Naive thymus-derived CD4-positive, alpha-beta T cell (primary cell): ENCODE data around the gene ATP5PO. TPM values are rescaled to one million over a fixed set of nuclear protein-coding genes. Genes with fewer than 3 reads are reported as not detected.

Experiments
- ATAC-seq: fragments of 150-1000 bp; cut with Tn5 transposase; 2 replicates; pipeline ENCODE4 v1.10.0; 2021; ENCODE audit warnings: mild to moderate bottlenecking, moderate library complexity
- CTCF ChIA-PET: fragments of 350-600 bp; sonication (Branson Sonifier 250); formaldehyde crosslinking; loops from one replicate; lab custom pipeline; 2021; ENCODE audit warnings: antibody characterized with exemption; lab: Charles Lee
- POLR2A ChIA-PET: fragments of 350-600 bp; sonication (Branson Sonifier 250); formaldehyde crosslinking; loops from one replicate; lab custom pipeline; 2021; ENCODE audit warnings: antibody characterized with exemption, inconsistent platforms; lab: Charles Lee
- DNase-seq, 9 donors: peaks; one replicate each; pipeline versions ENCODE4 v3.0.0 to v3.0.0-alpha.2; 2020 to 2022; ENCODE audit warnings: mixed read lengths in 1 of 9
- H3K27ac ChIP-seq: one replicate; pipeline ENCODE4 v1.7.0; 2013; ENCODE audit warnings: mild to moderate bottlenecking, low read depth, low read length, moderate library complexity
- H3K27me3 ChIP-seq, 2 donors: one replicate each; pipeline ENCODE4 v1.7.0; 2013; ENCODE audit warnings: low read length in 2 of 2, mild to moderate bottlenecking in 2 of 2, moderate library complexity in 2 of 2; ENCODE audit not compliant: control insufficient read depth in 2 of 2, insufficient read depth in 2 of 2
- H3K36me3 ChIP-seq, 3 experiments: 1 replicate in 2 of 3; 2 replicates in 1 of 3; pipeline ENCODE4 v1.7.0; 2013; ENCODE audit warnings: low read length in 3 of 3, mild to moderate bottlenecking in 3 of 3, moderate library complexity in 1 of 3; ENCODE audit not compliant: insufficient read depth in 3 of 3, control insufficient read depth in 2 of 3
- H3K4me1 ChIP-seq, 2 donors: one replicate each; pipeline ENCODE4 v1.7.0; 2013; ENCODE audit warnings: low read length in 2 of 2, mild to moderate bottlenecking in 2 of 2, moderate library complexity in 1 of 2; ENCODE audit not compliant: control insufficient read depth in 2 of 2, insufficient read depth in 2 of 2
- H3K4me3 ChIP-seq: 2 replicates; pipeline ENCODE4 v1.7.0; 2013; ENCODE audit warnings: mild to moderate bottlenecking, low read length
- H3K9me3 ChIP-seq, 3 experiments: 1 replicate in 2 of 3; 2 replicates in 1 of 3; pipeline ENCODE4 v1.7.0; 2013; ENCODE audit warnings: low read length in 3 of 3; ENCODE audit not compliant: control insufficient read depth in 2 of 3
- H3K27ac Mint-ChIP-seq, 9 donors: one replicate each; pipeline ENCODE4 v1.8.0; 2020 to 2022; ENCODE audit warnings: mixed read lengths in 9 of 9, mild to moderate bottlenecking in 8 of 9, moderate library complexity in 5 of 9, inconsistent platforms in 2 of 9
- H3K27me3 Mint-ChIP-seq, 5 donors: one replicate each; pipeline ENCODE4 v1.8.0; 2021 to 2022; ENCODE audit warnings: mixed read lengths in 5 of 5, mild to moderate bottlenecking in 1 of 5
- H3K36me3 Mint-ChIP-seq, 5 donors: one replicate each; pipeline ENCODE4 v1.8.0; 2020 to 2022; ENCODE audit warnings: mixed read lengths in 5 of 5, mild to moderate bottlenecking in 3 of 5, inconsistent platforms in 1 of 5
- H3K4me1 Mint-ChIP-seq, 7 donors: one replicate each; pipeline ENCODE4 v1.8.0; 2020 to 2022; ENCODE audit warnings: mixed read lengths in 7 of 7, mild to moderate bottlenecking in 3 of 7, inconsistent platforms in 1 of 7
- H3K4me3 Mint-ChIP-seq, 10 donors: one replicate each; pipeline ENCODE4 v1.8.0; 2020 to 2022; ENCODE audit warnings: mild to moderate bottlenecking in 10 of 10, mixed read lengths in 10 of 10, moderate library complexity in 6 of 10, inconsistent platforms in 2 of 10
- H3K9me3 Mint-ChIP-seq, 11 donors: one replicate each; pipeline ENCODE4 v1.8.0; 2020 to 2022; ENCODE audit warnings: mixed read lengths in 11 of 11, mild to moderate bottlenecking in 4 of 11, inconsistent platforms in 1 of 11, moderate library complexity in 1 of 11
- intact Hi-C, 2 donors: fragments of 100-400 bp; cut with micrococcal nuclease; formaldehyde crosslinking; loops; one replicate each; pipeline ENCODE4 v1.15.1; 2023
- polyA plus RNA-seq, 2 donors: library from polyadenylated mRNA; unstranded; fragments of 300-500 nt; fragmentation: Illumina TruSeq; gene quantifications; one replicate each; pipeline ENCODE4 v1.2.3, GENCODE V29; 2021
- total RNA-seq, 6 experiments: library from RNA in 5 of 6; stranded (reverse) in 5 of 6; gene quantifications; 1 replicate in 5 of 6; 2 replicates in 1 of 6; pipeline ENCODE4 v1.2.3 and lab custom pipeline; 2021 to 2026

The ATP5PO gene
- total and polyA plus RNA-seq, 7 experiments from 2014 or later = 123 to 449 (median 162) TPM

GRCh38 chr21:33880626-33881025 lies 35.0 kb downstream of the ATP5PO start:
- Mint-ChIP-seq H3K9me3 (no peaks in the 10 kb centered on the region), H3K27ac (no peak overlapping the region), H3K4me1 (peaks cover 0 to 2% (median 0%) of the 10 kb centered on the region in 7 donors), H3K27me3 (peaks cover 0 to 9% (median 5%) of the 10 kb centered on the region in 5 donors), H3K36me3 (no peaks in the 10 kb centered on the region), H3K4me3 (no peak overlapping the region)
- H3K9me3 ChIP-seq = no peaks in the 10 kb centered on the region
- ATAC-seq (no peak), DNase-seq (no peak)
- no peaks in the 10 kb centered on the region for H3K4me1 ChIP-seq
- no peaks in the 10 kb centered on the region for H3K36me3 ChIP-seq
- intact Hi-C loops = no loop called here
- H3K27ac ChIP-seq = no peak overlapping the region
- H3K4me3 ChIP-seq = no peak overlapping the region
- POLR2A ChIA-PET = no interaction called here
- H3K27me3 ChIP-seq = no peaks in the 10 kb centered on the region
- CTCF ChIA-PET = no interaction called here

- Mint-ChIP-seq H3K4me3 (no peak overlapping the region), H3K9me3 (no peaks in the 10 kb centered on the region), H3K27me3 (peaks cover 0 to 5% (median 0%) of the 10 kb centered on the region in 5 donors), H3K4me1 (no peaks in the 10 kb centered on the region), H3K36me3 (no peaks in the 10 kb centered on the region), H3K27ac (no peak overlapping the region)
- ATAC-seq (no peak), DNase-seq (no peak)
- Histone ChIP-seq H3K4me3 (no peak overlapping the region), H3K36me3 (no peaks in the 10 kb centered on the region), H3K4me1 (no peaks in the 10 kb centered on the region), H3K27ac (no peak overlapping the region), H3K27me3 (no peaks in the 10 kb centered on the region), H3K9me3 (no peaks in the 10 kb centered on the region)
- intact Hi-C loops = no loop called here
- ChIA-PET CTCF (no interaction called here), POLR2A (no interaction called here)
Observed at GRCh38 chr21:33878824-33879223, 36.8 kb downstream of the ATP5PO start.

- no peak overlapping the region for H3K4me3 ChIP-seq
- intact Hi-C loops = no loop called here
- H3K27ac ChIP-seq = no peak overlapping the region
- H3K4me1 ChIP-seq = no peaks in the 10 kb centered on the region
- ChIA-PET CTCF (no interaction called here), POLR2A (interaction anchor here (0.7 kb wide), 1 partner anchor 17 kb away, joined by 3 read pairs; no protein-coding TSS in a partner anchor)
- Mint-ChIP-seq H3K27me3 (peaks cover 0 to 7% (median 0%) of the 10 kb centered on the region in 5 donors), H3K4me1 (no peaks in the 10 kb centered on the region), H3K4me3 (no peak overlapping the region), H3K36me3 (no peaks in the 10 kb centered on the region), H3K9me3 (no peaks in the 10 kb centered on the region), H3K27ac (no peak overlapping the region)
- H3K27me3 ChIP-seq = no peaks in the 10 kb centered on the region
- no peaks in the 10 kb centered on the region for H3K36me3 ChIP-seq
- no peaks in the 10 kb centered on the region for H3K9me3 ChIP-seq
- no peak for ATAC-seq
- no peak for DNase-seq
Observed at GRCh38 chr21:33875026-33875695, 40.4 kb downstream of the ATP5PO start.

- no peak overlapping the region for H3K27ac Mint-ChIP-seq
- Histone ChIP-seq H3K4me1 (no peaks in the 10 kb centered on the region), H3K27me3 (no peaks in the 10 kb centered on the region), H3K27ac (no peak overlapping the region), H3K9me3 (no peaks in the 10 kb centered on the region), H3K4me3 (no peak overlapping the region), H3K36me3 (no peaks in the 10 kb centered on the region)
- ATAC-seq = no peak
- POLR2A ChIA-PET = no interaction called here
- intact Hi-C loops = no loop called here
- no peak overlapping the region for H3K4me3 Mint-ChIP-seq
- no peaks in the 10 kb centered on the region for H3K36me3 Mint-ChIP-seq
- no peak for DNase-seq
- no peaks in the 10 kb centered on the region for H3K4me1 Mint-ChIP-seq
- H3K27me3 Mint-ChIP-seq = peaks cover 0 to 12% (median 0%) of the 10 kb centered on the region in 5 donors
- no peaks in the 10 kb centered on the region for H3K9me3 Mint-ChIP-seq
- CTCF ChIA-PET = no interaction called here
Observed at GRCh38 chr21:33874161-33874560, 41.4 kb downstream of the ATP5PO start.

- no peak overlapping the region for H3K27ac Mint-ChIP-seq
- peaks cover 0 to 12% (median 0%) of the 10 kb centered on the region in 5 donors for H3K27me3 Mint-ChIP-seq
- H3K9me3 Mint-ChIP-seq = no peaks in the 10 kb centered on the region
- Histone ChIP-seq H3K4me1 (no peaks in the 10 kb centered on the region), H3K27ac (no peak overlapping the region), H3K4me3 (no peak overlapping the region), H3K9me3 (no peaks in the 10 kb centered on the region), H3K27me3 (no peaks in the 10 kb centered on the region), H3K36me3 (no peaks in the 10 kb centered on the region)
- intact Hi-C loops = no loop called here
- ChIA-PET POLR2A (no interaction called here), CTCF (no interaction called here)
- DNase-seq = no peak
- H3K4me1 Mint-ChIP-seq = no peaks in the 10 kb centered on the region
- H3K4me3 Mint-ChIP-seq = no peak overlapping the region
- no peak for ATAC-seq
- H3K36me3 Mint-ChIP-seq = no peaks in the 10 kb centered on the region
Observed at GRCh38 chr21:33872881-33873515, 42.6 kb downstream of the ATP5PO start.

GRCh38 chr21:33871171-33871570 lies 44.4 kb downstream of the ATP5PO start:
- POLR2A ChIA-PET = no interaction called here
- CTCF ChIA-PET = interaction anchor here (0.6 to 0.7 kb wide), 2 partner anchors 74 to 477 kb away, joined by 3 read pairs; no protein-coding TSS in a partner anchor
- H3K4me1 ChIP-seq = no peaks in the 10 kb centered on the region
- no peak overlapping the region for H3K27ac Mint-ChIP-seq
- intact Hi-C loops = no loop called here
- H3K9me3 ChIP-seq = no peaks in the 10 kb centered on the region
- H3K4me1 Mint-ChIP-seq = peaks cover 0 to 4% (median 0%) of the 10 kb centered on the region in 7 donors
- DNase-seq (no peak), ATAC-seq (no peak)
- H3K27me3 ChIP-seq = no peaks in the 10 kb centered on the region
- H3K27me3 Mint-ChIP-seq = peaks cover 0 to 10% (median 0%) of the 10 kb centered on the region in 5 donors
- H3K9me3 Mint-ChIP-seq = no peaks in the 10 kb centered on the region
- H3K4me3 Mint-ChIP-seq = no peak overlapping the region
- H3K36me3 ChIP-seq = no peaks in the 10 kb centered on the region
- H3K4me3 ChIP-seq = no peak overlapping the region
- H3K27ac ChIP-seq = no peak overlapping the region
- H3K36me3 Mint-ChIP-seq = no peaks in the 10 kb centered on the region
